Fibroblast of villous mesenchyme (primary cell): Measurements from ENCODE around the gene IPO13. TPM values are rescaled to one million over a fixed set of nuclear protein-coding genes. Genes with fewer than 3 reads are reported as not detected.

ENCODE experiments used
- DNase-seq: peaks from one replicate; pipeline ENCODE4 v3.0.0-alpha.2; 2010; ENCODE audit warnings: low read depth
- H3K4me3 ChIP-seq: 2 replicates; pipeline ENCODE4 v1.5.1; 2011; ENCODE audit warnings: low read depth, mild to moderate bottlenecking, low read length
- CTCF ChIP-seq: IDR thresholded peaks from 2 replicates; pipeline ENCODE4 v1.5.1; 2012; ENCODE audit warnings: low read depth, mild to moderate bottlenecking, low read length; ENCODE audit not compliant: insufficient read depth
- total RNA-seq: library from RNA; depleted of rRNA; stranded (reverse); fragments of >200 nt; gene quantifications from 2 replicates; pipeline ENCODE4 v1.2.3, GENCODE V29; 2012

IPO13 gene
- total RNA-seq, 1 donor, result 20.7 TPM

- DNase-seq, result no peak
- H3K4me3 ChIP-seq, result no peak overlapping the region
- no peak for TF ChIP-seq CTCF
Observed at GRCh38 chr1:43993206-43993914, 46.6 kb downstream of the IPO13 start.

GRCh38 chr1:43994071-43994470, 47.3 kb downstream of the IPO13 start:
- TF ChIP-seq CTCF, result no peak
- no peak overlapping the region for H3K4me3 ChIP-seq
- DNase-seq, result no peak

GRCh38 chr1:43994794-43995790, 48.3 kb downstream of the IPO13 start:
- TF ChIP-seq CTCF, result peak; percentile 44
- DNase-seq, result peak; percentile 30
- no peak overlapping the region for H3K4me3 ChIP-seq

- H3K4me3 ChIP-seq, result no peak overlapping the region
- DNase-seq, result no peak
- no peak for TF ChIP-seq CTCF
Observed at GRCh38 chr1:43995984-43996732, 49.4 kb downstream of the IPO13 start.

- no peak overlapping the region for H3K4me3 ChIP-seq
- no peak for TF ChIP-seq CTCF
- no peak for DNase-seq
Observed at GRCh38 chr1:43996733-43997115, 50.0 kb downstream of the IPO13 start.

- H3K4me3 ChIP-seq, result no peak overlapping the region
- DNase-seq, result no peak
- no peak for TF ChIP-seq CTCF
Observed at GRCh38 chr1:43997295-43997999, 50.7 kb downstream of the IPO13 start.
